ENCODE measurements around the gene BRD3. TPM values are rescaled to one million over a fixed set of nuclear protein-coding genes. Genes with fewer than 3 reads are reported as not detected.

The BRD3 gene
- total RNA-seq, 1 donor = 6.9 TPM

DNA sequence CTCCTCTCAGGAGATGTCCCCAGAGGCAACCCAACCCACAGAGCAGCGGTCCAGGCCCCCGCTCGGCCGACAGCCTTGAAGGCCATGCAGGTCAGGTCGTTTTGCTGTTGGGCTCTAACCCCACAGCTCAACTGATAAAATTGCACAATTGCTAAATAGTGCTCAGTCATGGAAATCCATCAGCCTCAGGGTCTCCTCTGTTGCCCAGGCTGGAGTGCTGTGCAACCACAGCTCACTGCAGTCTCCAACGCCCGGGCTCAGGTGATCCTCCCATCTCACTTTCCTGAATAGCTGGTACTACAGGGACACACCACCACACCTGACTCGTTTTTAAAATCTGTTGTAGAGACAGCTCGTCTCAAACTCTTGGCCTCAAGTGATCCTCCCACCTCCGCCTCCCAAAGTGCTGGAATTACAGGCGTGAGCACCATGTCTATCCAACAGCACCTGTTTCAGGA is 24.3 kb downstream of the BRD3 start:
- H3K4me1 ChIP-seq (ENCODE audit: insufficient read depth, low read length) = no peaks in the 10 kb centered on the region
- H3K36me3 ChIP-seq (ENCODE audit: insufficient read depth, low read length) = peaks cover 29% of the 10 kb centered on the region
- no peak for DNase-seq (ENCODE audit: insufficient read length, low spot score, missing footprints)
- H3K4me2 ChIP-seq (ENCODE audit: insufficient read depth, low read length) = no peak overlapping the region
- TF ChIP-seq, protein P1, sequence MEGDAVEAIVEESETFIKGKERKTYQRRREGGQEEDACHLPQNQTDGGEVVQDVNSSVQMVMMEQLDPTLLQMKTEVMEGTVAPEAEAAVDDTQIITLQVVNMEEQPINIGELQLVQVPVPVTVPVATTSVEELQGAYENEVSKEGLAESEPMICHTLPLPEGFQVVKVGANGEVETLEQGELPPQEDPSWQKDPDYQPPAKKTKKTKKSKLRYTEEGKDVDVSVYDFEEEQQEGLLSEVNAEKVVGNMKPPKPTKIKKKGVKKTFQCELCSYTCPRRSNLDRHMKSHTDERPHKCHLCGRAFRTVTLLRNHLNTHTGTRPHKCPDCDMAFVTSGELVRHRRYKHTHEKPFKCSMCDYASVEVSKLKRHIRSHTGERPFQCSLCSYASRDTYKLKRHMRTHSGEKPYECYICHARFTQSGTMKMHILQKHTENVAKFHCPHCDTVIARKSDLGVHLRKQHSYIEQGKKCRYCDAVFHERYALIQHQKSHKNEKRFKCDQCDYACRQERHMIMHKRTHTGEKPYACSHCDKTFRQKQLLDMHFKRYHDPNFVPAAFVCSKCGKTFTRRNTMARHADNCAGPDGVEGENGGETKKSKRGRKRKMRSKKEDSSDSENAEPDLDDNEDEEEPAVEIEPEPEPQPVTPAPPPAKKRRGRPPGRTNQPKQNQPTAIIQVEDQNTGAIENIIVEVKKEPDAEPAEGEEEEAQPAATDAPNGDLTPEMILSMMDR (IDR thresholded peaks at IDR 0.05; ENCODE audit: extremely low read depth, low read depth, low read length) = no peak
- no peak overlapping the region for H2AFZ ChIP-seq (ENCODE audit: low read length)
- H4K20me1 ChIP-seq (ENCODE audit: insufficient read depth, low read length) = peaks cover 15% of the 10 kb centered on the region
- H3K27me3 ChIP-seq (ENCODE audit: insufficient read depth, low read length) = no peaks in the 10 kb centered on the region
- H3K9me3 ChIP-seq (ENCODE audit: low read depth, low read length) = no peaks in the 10 kb centered on the region
- H3K27ac ChIP-seq (ENCODE audit: low read depth, low read length) = no peak overlapping the region
- H3K4me3 ChIP-seq (ENCODE audit: insufficient read depth, low read length) = no peak overlapping the region
- no peaks in the 10 kb centered on the region for H3K79me2 ChIP-seq (ENCODE audit: insufficient read depth, low read length)

DNA sequence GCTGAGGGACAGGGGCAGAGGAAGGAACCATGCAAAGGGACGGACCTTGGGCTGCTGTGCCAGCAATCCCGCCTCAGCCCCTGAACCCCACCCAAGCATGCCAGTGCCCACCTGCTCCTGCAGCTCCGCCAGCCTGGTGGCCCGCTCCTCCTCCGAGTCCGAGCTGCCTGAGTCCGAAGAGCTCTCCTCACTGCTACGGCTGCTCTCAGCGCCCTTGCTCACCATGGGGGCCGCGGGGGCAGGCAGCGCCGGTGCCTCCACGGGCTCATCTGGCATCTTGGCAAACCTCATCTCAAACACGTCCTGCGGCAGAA is 26.2 kb downstream of the BRD3 start:
- no peak overlapping the region for H2AFZ ChIP-seq (ENCODE audit: low read length)
- TF ChIP-seq, protein P1 (IDR thresholded peaks at IDR 0.05; ENCODE audit: extremely low read depth, low read depth, low read length) = no peak
- H3K27ac ChIP-seq (ENCODE audit: low read depth, low read length) = no peak overlapping the region
- H3K79me2 ChIP-seq (ENCODE audit: insufficient read depth, low read length) = no peaks in the 10 kb centered on the region
- no peaks in the 10 kb centered on the region for H3K4me1 ChIP-seq (ENCODE audit: insufficient read depth, low read length)
- no peak overlapping the region for H3K4me3 ChIP-seq (ENCODE audit: insufficient read depth, low read length)
- DNase-seq (ENCODE audit: insufficient read length, low spot score, missing footprints) = peak; percentile 19
- peaks cover 21% of the 10 kb centered on the region for H3K36me3 ChIP-seq (ENCODE audit: insufficient read depth, low read length)
- H3K9me3 ChIP-seq (ENCODE audit: low read depth, low read length) = no peaks in the 10 kb centered on the region
- H3K4me2 ChIP-seq (ENCODE audit: insufficient read depth, low read length) = no peak overlapping the region
- no peaks in the 10 kb centered on the region for H3K27me3 ChIP-seq (ENCODE audit: insufficient read depth, low read length)
- H4K20me1 ChIP-seq (ENCODE audit: insufficient read depth, low read length) = peaks cover 15% of the 10 kb centered on the region

DNA sequence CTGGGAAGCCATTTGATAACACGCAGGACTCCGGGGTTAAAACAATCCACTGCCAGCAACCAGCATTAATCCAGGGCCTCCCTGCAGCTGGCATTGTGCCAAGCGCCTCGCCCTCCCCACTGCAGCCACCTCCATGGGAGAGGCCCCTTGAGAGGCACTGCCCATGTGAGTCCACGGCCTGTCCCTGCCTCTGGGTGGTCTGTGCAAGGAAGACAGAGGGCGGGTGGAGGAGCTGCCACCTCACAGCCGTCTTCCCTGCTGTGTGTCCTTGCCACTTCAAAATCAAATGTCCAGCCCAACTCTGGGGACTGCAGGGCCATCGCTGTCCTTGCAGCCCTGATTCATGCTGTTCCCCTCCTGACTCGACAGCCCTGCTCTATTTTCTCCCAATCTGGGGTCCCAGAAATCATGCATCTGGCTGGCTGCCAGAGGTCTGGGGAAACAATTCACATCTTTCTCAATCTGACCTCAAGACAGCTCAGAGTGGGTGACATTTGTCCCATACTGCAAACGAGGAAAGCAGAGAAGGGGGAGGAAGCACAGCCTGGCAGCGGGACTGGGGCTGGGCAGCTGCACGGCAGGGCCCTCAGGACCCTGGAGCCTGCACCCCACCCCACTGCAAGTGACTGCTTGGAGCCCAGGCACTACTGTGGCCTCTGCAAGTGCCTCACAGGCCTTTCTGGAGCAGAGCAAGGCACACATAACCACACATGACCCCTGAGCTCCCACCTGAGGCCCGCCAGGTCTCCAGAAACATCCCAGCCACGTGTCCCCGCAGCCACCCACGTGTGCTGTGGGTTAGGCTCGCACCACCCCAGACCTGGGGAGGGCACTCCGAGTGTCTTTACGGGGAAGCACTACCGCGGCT is 26.8 kb downstream of the BRD3 start:
- H3K4me1 ChIP-seq (ENCODE audit: insufficient read depth, low read length) = no peaks in the 10 kb centered on the region
- DNase-seq (ENCODE audit: insufficient read length, low spot score, missing footprints) = peak; percentile 81
- TF ChIP-seq, protein P1 (IDR thresholded peaks at IDR 0.05; ENCODE audit: extremely low read depth, low read depth, low read length) = no peak
- no peak overlapping the region for H3K4me2 ChIP-seq (ENCODE audit: insufficient read depth, low read length)
- H3K27ac ChIP-seq (ENCODE audit: low read depth, low read length) = no peak overlapping the region
- H3K9me3 ChIP-seq (ENCODE audit: low read depth, low read length) = no peaks in the 10 kb centered on the region
- peaks cover 21% of the 10 kb centered on the region for H3K36me3 ChIP-seq (ENCODE audit: insufficient read depth, low read length)
- no peak overlapping the region for H3K4me3 ChIP-seq (ENCODE audit: insufficient read depth, low read length)
- no peaks in the 10 kb centered on the region for H3K27me3 ChIP-seq (ENCODE audit: insufficient read depth, low read length)
- peaks cover 14% of the 10 kb centered on the region for H4K20me1 ChIP-seq (ENCODE audit: insufficient read depth, low read length)
- no peak overlapping the region for H2AFZ ChIP-seq (ENCODE audit: low read length)
- no peaks in the 10 kb centered on the region for H3K79me2 ChIP-seq (ENCODE audit: insufficient read depth, low read length)

DNA sequence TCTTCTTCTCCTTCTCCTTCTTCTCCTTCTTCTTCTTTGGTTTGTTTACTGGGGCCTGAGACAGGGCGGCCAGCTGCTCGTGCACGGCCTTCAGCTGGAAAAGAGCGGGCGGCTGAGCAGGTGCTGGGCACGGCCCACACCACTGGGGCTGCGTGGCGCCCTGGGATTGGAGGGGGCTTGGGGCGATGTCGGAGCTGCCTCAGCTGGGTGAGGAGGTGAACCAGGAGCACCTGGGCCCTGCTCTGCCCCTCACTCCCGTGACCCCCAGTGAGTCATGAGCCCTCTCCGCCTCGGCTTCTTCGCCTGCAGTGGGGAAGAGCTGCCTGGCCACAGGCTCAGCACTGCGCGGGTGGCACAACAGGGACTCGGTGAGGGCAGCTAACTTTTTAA is 27.7 kb downstream of the BRD3 start:
- H3K4me2 ChIP-seq (ENCODE audit: insufficient read depth, low read length) = no peak overlapping the region
- H3K9me3 ChIP-seq (ENCODE audit: low read depth, low read length) = no peaks in the 10 kb centered on the region
- H3K4me3 ChIP-seq (ENCODE audit: insufficient read depth, low read length) = no peak overlapping the region
- no peaks in the 10 kb centered on the region for H3K79me2 ChIP-seq (ENCODE audit: insufficient read depth, low read length)
- H3K36me3 ChIP-seq (ENCODE audit: insufficient read depth, low read length) = peaks cover 21% of the 10 kb centered on the region
- peak; percentile 34 for DNase-seq (ENCODE audit: insufficient read length, low spot score, missing footprints)
- no peaks in the 10 kb centered on the region for H3K4me1 ChIP-seq (ENCODE audit: insufficient read depth, low read length)
- H2AFZ ChIP-seq (ENCODE audit: low read length) = no peak overlapping the region
- no peaks in the 10 kb centered on the region for H3K27me3 ChIP-seq (ENCODE audit: insufficient read depth, low read length)
- TF ChIP-seq, protein P1 (IDR thresholded peaks at IDR 0.05; ENCODE audit: extremely low read depth, low read depth, low read length) = no peak
- peaks cover 11% of the 10 kb centered on the region for H4K20me1 ChIP-seq (ENCODE audit: insufficient read depth, low read length)
- no peak overlapping the region for H3K27ac ChIP-seq (ENCODE audit: low read depth, low read length)
